Transverse colon (tissue), 4 donors: ENCODE measurements around the gene MKRN3.

Source experiments
- CTCF ChIP-seq, 5 experiments: fragments of 200-600 bp in 3 of 5; fragments of 450-650 bp in 2 of 5; sonication (generic) in 3 of 5; IDR thresholded peaks; 1 replicate in 2 of 5; 2 replicates in 3 of 5; pipeline ENCODE4 v1.5.1; 2016 to 2017; ENCODE audit warnings: antibody characterized with exemption in 5 of 5, inconsistent platforms in 3 of 5, mild to moderate bottlenecking in 2 of 5, moderate library complexity in 1 of 5
- EP300 ChIP-seq: sonication (generic); formaldehyde crosslinking; IDR thresholded peaks from one replicate; pipeline ENCODE4 v1.6.1; 2017; ENCODE audit warnings: antibody characterized with exemption, low read depth
- POLR2A ChIP-seq: fragments of 450-650 bp; IDR thresholded peaks from one replicate; pipeline ENCODE4 v1.6.1; 2016; ENCODE audit warnings: antibody characterized with exemption, mild to moderate bottlenecking, moderate library complexity
- POLR2AphosphoS5 ChIP-seq, 3 donors: sonication (generic); formaldehyde crosslinking; IDR thresholded peaks; one replicate each; pipeline ENCODE4 v1.6.1; 2016; ENCODE audit warnings: antibody characterized with exemption in 3 of 3

GRCh38 chr15:23529891-23530290 lies 35.6 kb upstream of the MKRN3 start:
- TF ChIP-seq CTCF (IDR thresholded peaks at IDR 0.05) (no peak), POLR2A (no peak), EP300 (no peak), POLR2AphosphoS5 (IDR thresholded peaks at IDR 0.05) (no peak)
